Measurements from ENCODE around the gene C6orf120. TPM values are rescaled to one million over a fixed set of nuclear protein-coding genes. Genes with fewer than 3 reads are reported as not detected.

Gene C6orf120
- total and polyA plus RNA-seq, 2 donors (not counting 3 experiments of a cell fraction or from before 2014, with no cell fraction given), result 13.8 to 30.1 TPM

DNA sequence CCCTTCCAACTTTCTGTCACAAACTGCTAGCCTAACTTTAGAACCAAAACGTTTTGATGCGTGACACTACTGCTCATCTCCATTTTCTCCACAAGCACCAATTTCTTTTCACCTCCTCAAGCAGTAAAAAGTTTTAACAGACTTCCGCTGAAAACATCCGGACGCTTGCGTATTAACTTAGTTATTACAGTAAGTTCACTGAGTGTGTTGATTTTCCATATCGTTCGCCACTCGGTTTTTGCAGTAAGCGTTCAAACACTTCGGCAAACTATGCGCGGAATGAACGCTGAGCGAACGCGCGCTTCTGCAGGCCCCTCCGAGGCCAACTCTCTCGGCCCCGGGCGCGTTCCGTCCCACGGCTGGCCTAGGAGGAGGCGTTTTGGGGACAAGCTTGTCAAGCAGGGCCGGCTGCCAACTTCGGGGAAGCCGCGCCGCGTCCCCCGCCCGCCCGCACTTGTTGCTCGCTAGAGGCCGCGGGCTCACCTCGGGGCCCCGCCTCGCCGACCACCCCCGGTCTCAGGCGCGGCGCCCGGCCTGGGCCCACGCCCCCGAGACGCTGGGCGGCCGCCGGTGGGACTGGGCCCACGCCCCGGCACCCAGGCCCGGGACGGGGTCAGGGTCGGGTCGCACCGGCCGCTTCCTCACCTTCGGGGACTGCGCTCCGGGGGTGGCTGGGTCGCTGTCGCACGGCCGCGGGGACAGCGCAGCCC, 21.4 kb downstream of the C6orf120 start:
- TF ChIP-seq CTCF (IDR thresholded peaks at IDR 0.05; ENCODE audit: extremely low read depth in 1 of 2, insufficient read depth in 1 of 2, low read depth in 1 of 2, low read length in 2 of 2), result no peak
- TF ChIP-seq MYC (IDR thresholded peaks at IDR 0.05; ENCODE audit: low read depth, low read length), result no peak
- no peak for TF ChIP-seq GATA2 (IDR thresholded peaks at IDR 0.05; ENCODE audit: insufficient read depth, insufficient read length, low read depth, low read length)
- TF ChIP-seq JUN (IDR thresholded peaks at IDR 0.05; ENCODE audit: borderline replicate concordance, insufficient read depth, insufficient read length, low read depth), result no peak
- TF ChIP-seq FOS (IDR thresholded peaks at IDR 0.05; ENCODE audit: borderline replicate concordance, insufficient read depth, low read length), result no peak
- peak; percentile 24 for TF ChIP-seq POLR2AphosphoS5 (IDR thresholded peaks at IDR 0.05; ENCODE audit: insufficient read depth, low read depth, low read length)
- TF ChIP-seq POLR2A (IDR thresholded peaks at IDR 0.05; ENCODE audit: low read depth, low read length), result no peak
- TF ChIP-seq MAX (IDR thresholded peaks at IDR 0.05; ENCODE audit: insufficient read depth, insufficient read length), result no peak
- TF ChIP-seq EZH2 (IDR thresholded peaks at IDR 0.05; ENCODE audit: borderline replicate concordance, low read depth, low read length, severe bottlenecking), result no peak
- Histone ChIP-seq H3K9ac (replicated peaks; ENCODE audit: extremely low read depth, insufficient read depth, low read length) (peak overlapping the region; percentile 70), H3K9me3 (replicated peaks; ENCODE audit: control insufficient read depth, insufficient read depth, low read length) (no peaks in the 10 kb centered on the region), H3K27ac (ENCODE audit: insufficient read depth, low read depth, low read length) (peak overlapping the region; percentile 77), H3K36me3 (ENCODE audit: control insufficient read depth in 2 of 2, extremely low read depth in 1 of 2, insufficient read depth in 2 of 2, low read length in 2 of 2) (no peaks in the 10 kb centered on the region), H2AFZ (ENCODE audit: low read depth, low read length) (no peak overlapping the region), H3K79me2 (ENCODE audit: control insufficient read depth, insufficient read depth, low read length) (peaks cover 38% of the 10 kb centered on the region), H3K27me3 (ENCODE audit: control insufficient read depth in 2 of 2, insufficient read depth in 2 of 2, low read length in 2 of 2) (no peaks in the 10 kb centered on the region), H3K9me1 (replicated peaks; ENCODE audit: control insufficient read depth, extremely low read depth, insufficient read depth, low read length) (no peaks in the 10 kb centered on the region), H3K4me1 (ENCODE audit: control insufficient read depth, extremely low read depth, insufficient read depth, low read length) (peaks cover 30% of the 10 kb centered on the region), H4K20me1 (replicated peaks; ENCODE audit: control insufficient read depth, extremely low read depth, insufficient read depth, low read length) (no peaks in the 10 kb centered on the region), H3K4me2 (ENCODE audit: insufficient read depth, low read length) (peak overlapping the region; percentile 49), H3K4me3 (replicated peaks in 1 of 3; ENCODE audit: insufficient read depth in 1 of 3, low read depth in 1 of 3, low read length in 3 of 3) (peak overlapping the region; percentile 25 to 95 (median 71))
- ChIA-PET CTCF (interaction anchor here (0.6 to 3.3 kb wide), 3 partner anchors 14 to 510 kb away, joined by 3 to 18 read pairs (median 3); no protein-coding TSS in a partner anchor), POLR2A (no interaction called here)
- intact Hi-C loops (cut with micrococcal nuclease) (loop anchor here (1.0 to 10.0 kb wide), 3 partner anchors 21 to 769 kb away; partner anchors contain the start of genes C6orf120 and WDR27), dilution Hi-C loops (cut with MboI; ENCODE audit: extremely low pct_ligation_motif_present, low sequenced_read_pairs) (no loop called here)
- FAIRE-seq (peak; percentile 49), DNase-seq (ENCODE audit: low read depth, low spot score) (peak; percentile 72)
- BruUV-seq (replicated peaks), result TSS peak; percentile 81
